Smooth muscle cell of the brain vasculature (primary cell): Measurements from ENCODE around the gene PWWP2B.

ENCODE experiments used
- DNase-seq: peaks from one replicate; pipeline ENCODE4 v3.0.0-alpha.2; 2012; ENCODE audit warnings: low read depth, low spot score

The PWWP2B gene

GRCh38 chr10:132418527-132419416 lies 21.8 kb downstream of the PWWP2B start:
- DNase-seq = no peak

- DNase-seq = no peak
These were observed 22.8 kb downstream of the PWWP2B start for GRCh38 chr10:132419538-132420468.

- DNase-seq = no peak
These were observed 23.5 kb downstream of the PWWP2B start for GRCh38 chr10:132420469-132420980.

GRCh38 chr10:132420981-132421846 lies 24.2 kb downstream of the PWWP2B start:
- DNase-seq = no peak

- no peak for DNase-seq
These were observed 25.1 kb downstream of the PWWP2B start for GRCh38 chr10:132421847-132422751.

GRCh38 chr10:132422903-132423825 lies 26.2 kb downstream of the PWWP2B start:
- no peak for DNase-seq

- no peak for DNase-seq
These were observed 27.2 kb downstream of the PWWP2B start for GRCh38 chr10:132423966-132424861.

GRCh38 chr10:132425029-132425756 lies 28.2 kb downstream of the PWWP2B start:
- no peak for DNase-seq

GRCh38 chr10:132425757-132426155 lies 28.8 kb downstream of the PWWP2B start:
- DNase-seq = no peak

- DNase-seq = no peak
These were observed 30.2 kb downstream of the PWWP2B start for GRCh38 chr10:132427006-132427771.

GRCh38 chr10:132427939-132428367 lies 31.0 kb downstream of the PWWP2B start:
- no peak for DNase-seq

GRCh38 chr10:132428486-132428995 lies 31.5 kb downstream of the PWWP2B start:
- DNase-seq = no peak

- no peak for DNase-seq
These were observed 32.6 kb downstream of the PWWP2B start for GRCh38 chr10:132429281-132430230.

- DNase-seq = no peak
These were observed 33.3 kb downstream of the PWWP2B start for GRCh38 chr10:132430231-132430743.

GRCh38 chr10:132430861-132431271 lies 33.9 kb downstream of the PWWP2B start:
- no peak for DNase-seq
